Endothelial cell of umbilical vein (primary cell): ENCODE results near the gene NME7. TPM values are rescaled to one million over a fixed set of nuclear protein-coding genes. Genes with fewer than 3 reads are reported as not detected.

ENCODE experiments used
- BruUV-seq: library from RNA; stranded (reverse); fragments of 400-500 nt; replicated peaks from 2 replicates; lab custom pipeline; 2021; lab: Mats Ljungman, UMichigan
- CTCF ChIA-PET: fragments of 300-600, 350-600 bp; sonication (Branson Sonifier 250); formaldehyde crosslinking; loops from one replicate; lab custom pipeline; 2021; ENCODE audit warnings: antibody characterized with exemption, inconsistent platforms; lab: Charles Lee
- POLR2A ChIA-PET: fragments of 300-600, 350-600 bp; sonication (Branson Sonifier 250); formaldehyde crosslinking; loops from one replicate; lab custom pipeline; 2021; ENCODE audit warnings: antibody characterized with exemption, inconsistent platforms; lab: Charles Lee
- DNase-seq: peaks from one replicate; pipeline ENCODE4 v3.0.0-alpha.2; 2011; ENCODE audit warnings: low read depth, low spot score
- FAIRE-seq: peaks from 2 replicates; lab custom pipeline; 2011; peaks lifted over from hg19 to GRCh38; lab: Jason Lieb, UNC
- H2AFZ ChIP-seq: 2 replicates; pipeline ENCODE4 v1.6.0; 2012; ENCODE audit warnings: low read depth, low read length, control low read depth, inconsistent platforms
- H3K27ac ChIP-seq: 2 replicates; pipeline ENCODE4 v1.5.1; 2011; ENCODE audit warnings: low read depth, mild to moderate bottlenecking, control low read depth, low read length, moderate library complexity; ENCODE audit not compliant: insufficient read depth
- H3K27me3 ChIP-seq, 2 experiments: 2 replicates each; pipeline versions ENCODE4 v1.6.0 to v1.6.1; 2011; ENCODE audit warnings: low read length in 2 of 2, mixed read lengths in 1 of 2; ENCODE audit not compliant: control insufficient read depth in 2 of 2, insufficient read depth in 2 of 2
- H3K36me3 ChIP-seq, 2 experiments: 2 replicates in 1 of 2; 3 replicates in 1 of 2; pipeline ENCODE4 v1.5.1; 2011; ENCODE audit warnings: low read length in 2 of 2, mild to moderate bottlenecking in 1 of 2, moderate library complexity in 1 of 2; ENCODE audit not compliant: control insufficient read depth in 2 of 2, insufficient read depth in 2 of 2; ENCODE audit errors: extremely low read depth in 1 of 2
- H3K4me1 ChIP-seq: 3 replicates; pipeline ENCODE4 v1.5.1; 2011; ENCODE audit warnings: mild to moderate bottlenecking, low read length; ENCODE audit not compliant: control insufficient read depth, insufficient read depth; ENCODE audit errors: extremely low read depth
- H3K4me2 ChIP-seq: 2 replicates; pipeline ENCODE4 v1.6.1; 2011; ENCODE audit warnings: low read length, control low read depth, mixed read lengths; ENCODE audit not compliant: insufficient read depth
- H3K4me3 ChIP-seq, 3 experiments: fragments of 200-600 bp in 1 of 3; sonication (generic), shearing (Covaris generic) in 1 of 3; replicated peaks in 1 of 3; 2 replicates each; pipeline ENCODE4 v1.5.1; 2011 to 2016; ENCODE audit warnings: control low read depth in 3 of 3, low read length in 3 of 3, mild to moderate bottlenecking in 2 of 3, inconsistent platforms in 1 of 3, low read depth in 1 of 3, moderate library complexity in 1 of 3; ENCODE audit not compliant: insufficient read depth in 1 of 3
- H3K79me2 ChIP-seq: 2 replicates; pipeline ENCODE4 v1.6.0; 2012; ENCODE audit warnings: low read length, inconsistent platforms; ENCODE audit not compliant: control insufficient read depth, insufficient read depth
- H3K9ac ChIP-seq: replicated peaks from 2 replicates; pipeline ENCODE3; 2011; ENCODE audit warnings: low read length, control low read depth; ENCODE audit not compliant: insufficient read depth; ENCODE audit errors: extremely low read depth
- H3K9me1 ChIP-seq: replicated peaks from 3 replicates; pipeline ENCODE4 v1.6.0; 2011; ENCODE audit warnings: mild to moderate bottlenecking, low read length; ENCODE audit not compliant: control insufficient read depth, insufficient read depth; ENCODE audit errors: extremely low read depth
- H3K9me3 ChIP-seq: replicated peaks from 2 replicates; pipeline ENCODE4 v1.5.1; 2012; ENCODE audit warnings: low read length, inconsistent platforms; ENCODE audit not compliant: control insufficient read depth, insufficient read depth
- H4K20me1 ChIP-seq: replicated peaks from 2 replicates; pipeline ENCODE3; 2011; ENCODE audit warnings: mild to moderate bottlenecking, low read length; ENCODE audit not compliant: control insufficient read depth, insufficient read depth; ENCODE audit errors: extremely low read depth
- CTCF ChIP-seq, 2 donors: IDR thresholded peaks; 1 replicate in 1 of 2; 2 replicates in 1 of 2; pipeline ENCODE4 v1.5.1; 2011; ENCODE audit warnings: low read length in 2 of 2, mild to moderate bottlenecking in 2 of 2, moderate library complexity in 2 of 2, control low read depth in 1 of 2, inconsistent platforms in 1 of 2, low read depth in 1 of 2; ENCODE audit not compliant: insufficient read depth in 1 of 2; ENCODE audit errors: extremely low read depth in 1 of 2
- EZH2 ChIP-seq: IDR thresholded peaks from 2 replicates; pipeline ENCODE4 v1.6.1; 2012; ENCODE audit warnings: borderline replicate concordance, low read depth, mild to moderate bottlenecking, moderate library complexity, low read length, inconsistent platforms; ENCODE audit not compliant: severe bottlenecking
- JUN ChIP-seq: IDR thresholded peaks from 2 replicates; pipeline ENCODE4 v1.6.1; 2011; ENCODE audit warnings: borderline replicate concordance, low read depth; ENCODE audit not compliant: insufficient read length, insufficient read depth
- dilution Hi-C: fragments of 300-500 bp; cut with MboI; formaldehyde crosslinking; loops from one replicate; pipeline ENCODE4 v1.15.0; 2019; ENCODE audit warnings: low sequenced_read_pairs; ENCODE audit not compliant: extremely low pct_ligation_motif_present
- intact Hi-C: fragments of 100-400 bp; cut with micrococcal nuclease; formaldehyde crosslinking; loops from one replicate; pipeline ENCODE4 v1.10.0; 2022
- polyA plus RNA-seq, 4 experiments: library from polyadenylated mRNA; depleted of rRNA in 3 of 4; stranded (reverse) in 3 of 4; unstranded in 1 of 4; fragments of >200 nt; gene quantifications; 2 replicates each; pipeline versions ENCODE4 v1.2.1 to v1.2.3, GENCODE V29; 2011 to 2012; ENCODE audit warnings: missing spikeins in 1 of 4
- total RNA-seq: library from RNA; stranded (reverse); gene quantifications from 2 replicates; pipeline ENCODE4 v1.2.3, GENCODE V29; 2021

Gene NME7
- total and polyA plus RNA-seq, 2 donors (not counting 3 experiments of a cell fraction or from before 2014, with no cell fraction given): 16.5 to 25.3 TPM

GRCh38 chr1:169105434-169106094, 262.0 kb downstream of the NME7 start:
- peak; percentile 37 for DNase-seq
- peak overlapping the region; percentile 66 for H3K9ac ChIP-seq
- intact Hi-C loops: loop anchor here (1.0 to 5.0 kb wide), 7 partner anchors 145 to 787 kb away; partner anchors contain the start of gene SCYL3

More at GRCh38 chr1:169105434-169106094, 262.0 kb downstream of the NME7 start:
- ChIA-PET CTCF (interaction anchor here (0.8 to 3.9 kb wide), 5 partner anchors 12 to 502 kb away, joined by 3 to 31 read pairs (median 9); no protein-coding TSS in a partner anchor), POLR2A (no interaction called here)
- FAIRE-seq: peak; percentile 70
- Histone ChIP-seq H3K27me3 (no peaks in the 10 kb centered on the region), H4K20me1 (no peaks in the 10 kb centered on the region), H3K9me3 (no peaks in the 10 kb centered on the region), H3K36me3 (no peaks in the 10 kb centered on the region), H3K79me2 (peaks cover 40% of the 10 kb centered on the region), H2AFZ (peak overlapping the region; percentile 81), H3K9me1 (no peaks in the 10 kb centered on the region), H3K4me3 (peak overlapping the region; percentile 45 to 94 (median 46)), H3K4me2 (peak overlapping the region; percentile 52), H3K4me1 (peaks cover 29% of the 10 kb centered on the region), H3K27ac (peak overlapping the region; percentile 26)
- dilution Hi-C loops: no loop called here
- BruUV-seq: TSS peak; percentile 22
- peak in 1 of 2 donors; percentile 8 for TF ChIP-seq CTCF (IDR thresholded peaks at IDR 0.05; ENCODE audit: extremely low read depth in 1 of 2, insufficient read depth in 1 of 2, low read depth in 1 of 2, low read length in 2 of 2)
- TF ChIP-seq JUN: no peak
- TF ChIP-seq EZH2: no peak
